Gastrocnemius medialis (tissue), 4 donors: ENCODE measurements around the gene FARP1. TPM values are rescaled to one million over a fixed set of nuclear protein-coding genes. Genes with fewer than 3 reads are reported as not detected.

Source experiments
- ATAC-seq, 2 donors: fragments of 150-250 bp; one replicate each; pipeline ENCODE4 v1.9.1; 2016
- DNase-seq, 2 donors: peaks; one replicate each; pipeline ENCODE4 v3.0.0-alpha.2; 2019
- H3K27ac ChIP-seq, 4 donors: fragments of 200-600 bp; sonication (generic); 1 replicate in 1 of 4; 2 replicates in 3 of 4; pipeline ENCODE4 v1.5.1; 2016 to 2018; ENCODE audit warnings: mild to moderate bottlenecking in 2 of 4, moderate library complexity in 1 of 4
- H3K27me3 ChIP-seq, 3 donors: fragments of 200-600 bp; sonication (generic) in 2 of 3; 1 replicate in 1 of 3; 2 replicates in 2 of 3; pipeline versions ENCODE4 v1.5.1 to v1.6.0; 2016 to 2019; ENCODE audit warnings: mild to moderate bottlenecking in 1 of 3, moderate library complexity in 1 of 3
- H3K36me3 ChIP-seq, 2 donors: fragments of 200-600 bp; sonication (generic) in 1 of 2; one replicate each; pipeline ENCODE4 v1.5.1; 2017 to 2018
- H3K4me1 ChIP-seq, 2 donors: fragments of 200-600 bp; sonication (generic) in 1 of 2; one replicate each; pipeline ENCODE4 v1.5.1; 2016 to 2017; ENCODE audit warnings: mild to moderate bottlenecking in 2 of 2
- H3K4me3 ChIP-seq, 4 donors: fragments of 200-600 bp; sonication (generic) in 3 of 4; 1 replicate in 1 of 4; 2 replicates in 3 of 4; pipeline ENCODE4 v1.5.1; 2016 to 2019; ENCODE audit warnings: mild to moderate bottlenecking in 2 of 4
- H3K9me3 ChIP-seq, 3 donors: fragments of 200-600 bp; sonication (generic) in 2 of 3; 1 replicate in 1 of 3; 2 replicates in 2 of 3; pipeline ENCODE4 v1.5.1; 2016 to 2019
- POLR2A ChIP-seq, 2 donors: fragments of 450-650 bp; IDR thresholded peaks; one replicate each; pipeline ENCODE4 v1.6.1; 2017; ENCODE audit warnings: antibody characterized with exemption in 2 of 2, mild to moderate bottlenecking in 2 of 2, moderate library complexity in 2 of 2
- in situ Hi-C, 4 donors: fragments of 200-750 bp; cut with MboI; loops; one replicate each; pipeline versions ENCODE4 v1.15.0 to v1.8.0; 2017; ENCODE audit warnings: low sequenced_read_pairs in 4 of 4
- intact Hi-C: fragments of 100-400 bp; cut with DNase I; formaldehyde crosslinking; loops from one replicate; pipeline ENCODE4 v1.15.1; 2023; ENCODE audit warnings: low total_unique reads
- total RNA-seq, 4 donors: library from RNA; depleted of rRNA; stranded (reverse); fragments of >200 nt; gene quantifications; one replicate each; pipeline versions ENCODE4 v1.1.0 to v1.2.3, GENCODE V29; 2016
- TF ChIP-seq, protein P1 (sequence below), 5 experiments: fragments of 450-650 bp in 3 of 5; fragments of 200-600 bp in 2 of 5; sonication (generic) in 2 of 5; IDR thresholded peaks in 4 of 5; conservative IDR thresholded peaks in 1 of 5; 1 replicate in 4 of 5; 2 replicates in 1 of 5; pipeline ENCODE4 v1.5.1; 2016 to 2019; ENCODE audit warnings: antibody characterized with exemption in 5 of 5, mild to moderate bottlenecking in 3 of 5, moderate library complexity in 3 of 5

The FARP1 gene
- total RNA-seq, 4 donors from 2014 or later: 3.5 to 9.8 (median 4.9) TPM

DNA sequence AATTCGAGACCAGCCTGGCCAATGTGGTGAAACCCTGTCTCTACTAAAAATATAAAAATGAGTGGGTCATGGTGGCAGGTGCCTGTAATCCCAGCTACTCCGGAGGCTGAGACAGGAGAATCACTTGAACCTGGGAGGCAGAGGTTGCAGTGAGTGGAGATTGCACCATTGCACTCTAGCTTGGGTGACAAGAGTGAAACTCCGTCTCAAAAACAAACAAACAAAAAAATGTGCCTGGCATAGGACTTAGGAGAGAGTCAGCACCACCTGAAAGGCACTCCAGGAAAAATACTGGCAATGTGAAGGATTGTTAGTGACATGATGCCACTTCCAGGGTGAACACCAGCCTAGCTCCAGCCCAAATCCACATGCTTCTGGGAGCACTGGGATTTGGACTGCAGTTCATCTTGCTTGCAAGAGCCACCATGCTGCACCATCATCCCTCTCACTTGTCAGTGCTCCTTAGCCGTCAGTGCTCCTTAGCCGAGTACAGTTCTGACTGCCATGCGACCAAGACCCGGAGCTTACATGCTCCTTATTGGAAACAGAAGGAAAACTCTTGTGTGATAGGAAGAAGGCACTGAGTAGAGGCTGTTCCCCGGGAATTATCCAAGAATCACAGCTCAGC lies 179.3 kb downstream of the FARP1 start:
- Histone ChIP-seq H3K4me1 (peaks cover 0 to 6% of the 10 kb centered on the region in 2 donors), H3K36me3 (no peaks in the 10 kb centered on the region), H3K9me3 (no peaks in the 10 kb centered on the region), H3K27me3 (no peaks in the 10 kb centered on the region), H3K4me3 (no peak overlapping the region), H3K27ac (no peak overlapping the region)
- intact Hi-C loops (no loop called here), in situ Hi-C loops (no loop called here)
- TF ChIP-seq POLR2A (IDR thresholded peaks at IDR 0.05): no peak
- DNase-seq (no peak), ATAC-seq (no peak)

- TF ChIP-seq, protein P1, sequence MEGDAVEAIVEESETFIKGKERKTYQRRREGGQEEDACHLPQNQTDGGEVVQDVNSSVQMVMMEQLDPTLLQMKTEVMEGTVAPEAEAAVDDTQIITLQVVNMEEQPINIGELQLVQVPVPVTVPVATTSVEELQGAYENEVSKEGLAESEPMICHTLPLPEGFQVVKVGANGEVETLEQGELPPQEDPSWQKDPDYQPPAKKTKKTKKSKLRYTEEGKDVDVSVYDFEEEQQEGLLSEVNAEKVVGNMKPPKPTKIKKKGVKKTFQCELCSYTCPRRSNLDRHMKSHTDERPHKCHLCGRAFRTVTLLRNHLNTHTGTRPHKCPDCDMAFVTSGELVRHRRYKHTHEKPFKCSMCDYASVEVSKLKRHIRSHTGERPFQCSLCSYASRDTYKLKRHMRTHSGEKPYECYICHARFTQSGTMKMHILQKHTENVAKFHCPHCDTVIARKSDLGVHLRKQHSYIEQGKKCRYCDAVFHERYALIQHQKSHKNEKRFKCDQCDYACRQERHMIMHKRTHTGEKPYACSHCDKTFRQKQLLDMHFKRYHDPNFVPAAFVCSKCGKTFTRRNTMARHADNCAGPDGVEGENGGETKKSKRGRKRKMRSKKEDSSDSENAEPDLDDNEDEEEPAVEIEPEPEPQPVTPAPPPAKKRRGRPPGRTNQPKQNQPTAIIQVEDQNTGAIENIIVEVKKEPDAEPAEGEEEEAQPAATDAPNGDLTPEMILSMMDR (IDR thresholded peaks at IDR 0.05 in 4 of 5, conservative IDR thresholded peaks at IDR 0.05 in 1 of 5): no peak
- no peak for TF ChIP-seq POLR2A (IDR thresholded peaks at IDR 0.05)
- no peaks in the 10 kb centered on the region for H3K9me3 ChIP-seq
- ATAC-seq (no peak), DNase-seq (no peak)
- intact Hi-C loops: no loop called here
- H3K36me3 ChIP-seq: no peaks in the 10 kb centered on the region
- in situ Hi-C loops: no loop called here
- peaks cover 0 to 6% of the 10 kb centered on the region in 2 donors for H3K4me1 ChIP-seq
- no peak overlapping the region for H3K27ac ChIP-seq
- H3K4me3 ChIP-seq: no peak overlapping the region
- H3K27me3 ChIP-seq: no peaks in the 10 kb centered on the region
Measured at GRCh38 chr13:98324105-98324504, 181.2 kb downstream of the FARP1 start.

- H3K27ac ChIP-seq: no peak overlapping the region
- H3K4me1 ChIP-seq: peaks cover 0 to 6% of the 10 kb centered on the region in 2 donors
- in situ Hi-C loops (no loop called here), intact Hi-C loops (no loop called here)
- TF ChIP-seq, protein P1 (IDR thresholded peaks at IDR 0.05 in 4 of 5, conservative IDR thresholded peaks at IDR 0.05 in 1 of 5): no peak
- no peak for TF ChIP-seq POLR2A (IDR thresholded peaks at IDR 0.05)
- H3K27me3 ChIP-seq: no peaks in the 10 kb centered on the region
- DNase-seq (no peak), ATAC-seq (no peak)
- H3K36me3 ChIP-seq: no peaks in the 10 kb centered on the region
- H3K4me3 ChIP-seq: no peak overlapping the region
- no peaks in the 10 kb centered on the region for H3K9me3 ChIP-seq
Measured at GRCh38 chr13:98325724-98326123, 182.8 kb downstream of the FARP1 start.

DNA sequence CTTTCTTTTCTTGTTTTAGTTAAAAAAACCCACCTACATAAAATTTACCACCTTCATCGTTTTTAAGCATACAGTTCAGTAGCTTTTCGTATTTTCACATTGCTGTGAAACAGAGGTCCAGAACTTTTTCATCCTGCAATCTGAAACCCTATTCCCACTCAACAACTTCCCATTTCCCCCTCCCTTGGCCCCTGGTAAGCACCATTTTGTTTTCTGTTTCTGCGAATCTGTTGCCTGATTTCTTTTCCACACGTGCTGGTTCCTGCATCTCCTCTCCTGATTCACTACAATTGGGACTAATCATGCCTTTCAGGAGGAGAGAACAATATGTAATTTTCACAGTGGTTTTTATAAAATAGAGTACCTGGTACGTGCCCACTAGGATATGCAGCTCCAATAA lies 183.4 kb downstream of the FARP1 start:
- TF ChIP-seq, protein P1 (IDR thresholded peaks at IDR 0.05 in 4 of 5, conservative IDR thresholded peaks at IDR 0.05 in 1 of 5): no peak
- TF ChIP-seq POLR2A (IDR thresholded peaks at IDR 0.05): no peak
- no peaks in the 10 kb centered on the region for H3K27me3 ChIP-seq
- intact Hi-C loops (no loop called here), in situ Hi-C loops (no loop called here)
- H3K36me3 ChIP-seq: no peaks in the 10 kb centered on the region
- H3K4me1 ChIP-seq: peaks cover 0 to 6% of the 10 kb centered on the region in 2 donors
- DNase-seq (no peak), ATAC-seq (no peak)
- no peak overlapping the region for H3K4me3 ChIP-seq
- H3K9me3 ChIP-seq: no peaks in the 10 kb centered on the region
- H3K27ac ChIP-seq: no peak overlapping the region

GRCh38 chr13:98327371-98328270 lies 184.7 kb downstream of the FARP1 start:
- Histone ChIP-seq H3K9me3 (no peaks in the 10 kb centered on the region), H3K27me3 (no peaks in the 10 kb centered on the region), H3K4me3 (no peak overlapping the region), H3K36me3 (no peaks in the 10 kb centered on the region), H3K27ac (no peak overlapping the region), H3K4me1 (peaks cover 0 to 6% of the 10 kb centered on the region in 2 donors)
- in situ Hi-C loops: no loop called here
- ATAC-seq (no peak), DNase-seq (no peak)
- TF ChIP-seq, protein P1 (IDR thresholded peaks at IDR 0.05 in 4 of 5, conservative IDR thresholded peaks at IDR 0.05 in 1 of 5): no peak
- TF ChIP-seq POLR2A (IDR thresholded peaks at IDR 0.05): no peak
- intact Hi-C loops: no loop called here
